Thyroid gland (tissue), 4 donors: ENCODE measurements around the gene ZNF683.

Experiments
- POLR2A ChIP-seq, 2 donors: fragments of 450-650 bp; IDR thresholded peaks; one replicate each; pipeline ENCODE4 v1.6.1; 2017; ENCODE audit warnings: antibody characterized with exemption in 2 of 2, mild to moderate bottlenecking in 2 of 2, moderate library complexity in 1 of 2
- TF ChIP-seq, protein P1 (sequence below), 6 experiments: fragments of 200-600 bp in 3 of 6; fragments of 450-650 bp in 3 of 6; sonication (generic) in 3 of 6; IDR thresholded peaks; one replicate each; pipeline ENCODE4 v1.5.1; 2016 to 2019; ENCODE audit warnings: antibody characterized with exemption in 6 of 6, mild to moderate bottlenecking in 2 of 6, inconsistent platforms in 1 of 6, moderate library complexity in 1 of 6

DNA sequence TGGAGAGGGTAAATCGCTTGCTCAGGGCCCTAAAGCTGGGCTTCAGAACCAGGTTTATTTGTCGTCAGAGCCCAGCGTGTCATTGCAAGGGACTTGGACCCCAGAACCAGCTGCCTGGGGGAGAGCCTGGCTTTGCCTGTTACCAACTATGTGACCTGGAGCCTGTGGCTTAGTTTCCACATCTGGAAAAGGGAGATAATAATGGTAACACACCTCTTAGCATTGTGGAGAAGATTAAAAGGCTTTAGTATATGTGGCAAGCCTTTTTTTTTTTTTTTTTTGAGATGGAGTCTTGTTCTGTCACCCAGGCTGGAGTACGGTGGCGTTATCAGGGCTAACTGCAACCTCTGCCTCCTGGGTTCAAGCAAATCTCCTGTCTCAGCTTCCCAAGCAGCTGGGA is 42.3 kb downstream of the ZNF683 start:
- TF ChIP-seq, protein P1, sequence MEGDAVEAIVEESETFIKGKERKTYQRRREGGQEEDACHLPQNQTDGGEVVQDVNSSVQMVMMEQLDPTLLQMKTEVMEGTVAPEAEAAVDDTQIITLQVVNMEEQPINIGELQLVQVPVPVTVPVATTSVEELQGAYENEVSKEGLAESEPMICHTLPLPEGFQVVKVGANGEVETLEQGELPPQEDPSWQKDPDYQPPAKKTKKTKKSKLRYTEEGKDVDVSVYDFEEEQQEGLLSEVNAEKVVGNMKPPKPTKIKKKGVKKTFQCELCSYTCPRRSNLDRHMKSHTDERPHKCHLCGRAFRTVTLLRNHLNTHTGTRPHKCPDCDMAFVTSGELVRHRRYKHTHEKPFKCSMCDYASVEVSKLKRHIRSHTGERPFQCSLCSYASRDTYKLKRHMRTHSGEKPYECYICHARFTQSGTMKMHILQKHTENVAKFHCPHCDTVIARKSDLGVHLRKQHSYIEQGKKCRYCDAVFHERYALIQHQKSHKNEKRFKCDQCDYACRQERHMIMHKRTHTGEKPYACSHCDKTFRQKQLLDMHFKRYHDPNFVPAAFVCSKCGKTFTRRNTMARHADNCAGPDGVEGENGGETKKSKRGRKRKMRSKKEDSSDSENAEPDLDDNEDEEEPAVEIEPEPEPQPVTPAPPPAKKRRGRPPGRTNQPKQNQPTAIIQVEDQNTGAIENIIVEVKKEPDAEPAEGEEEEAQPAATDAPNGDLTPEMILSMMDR (IDR thresholded peaks at IDR 0.05) = no peak
- TF ChIP-seq POLR2A (IDR thresholded peaks at IDR 0.05) = no peak
